ENCODE results near the gene STPG3. TPM values are rescaled to one million over a fixed set of nuclear protein-coding genes. Genes with fewer than 3 reads are reported as not detected.

STPG3 gene
- total and polyA plus RNA-seq, 2 of the 8 experiments (the other 6 are each of a cell fraction or from before 2014, with no cell fraction given): not detected

GRCh38 chr9:137299203-137299565 lies 48.1 kb downstream of the STPG3 start (continued):
- TF ChIP-seq CTCF (IDR thresholded peaks at IDR 0.05; ENCODE audit: control extremely low read depth in 1 of 3, insufficient read depth in 1 of 3, low read depth in 1 of 3, low read length in 3 of 3) (no peak), RXRA (IDR thresholded peaks at IDR 0.05; ENCODE audit: insufficient read depth, low read depth, low read length) (no peak), POU5F1 (IDR thresholded peaks at IDR 0.05; ENCODE audit: low read depth, low read length) (no peak), SRF (IDR thresholded peaks at IDR 0.05; ENCODE audit: low read depth, low read length) (no peak), CHD2 (IDR thresholded peaks at IDR 0.05; ENCODE audit: low read length) (no peak), SUZ12 (IDR thresholded peaks at IDR 0.05; ENCODE audit: low read length) (no peak), SIN3A (conservative IDR thresholded peaks at IDR 0.05 in 1 of 2, IDR thresholded peaks at IDR 0.05 in 1 of 2; ENCODE audit: low read depth in 1 of 2, low read length in 2 of 2) (0 out of 4 replicates have a peak, but pooled peaks of 1 of the 2 experiments have one; percentile 21), YY1 (IDR thresholded peaks at IDR 0.05; ENCODE audit: low read depth, low read length) (no peak), RAD21 (IDR thresholded peaks at IDR 0.05 in 1 of 2, conservative IDR thresholded peaks at IDR 0.05 in 1 of 2; ENCODE audit: low read depth in 2 of 2, low read length in 2 of 2) (no peak), SAP30 (IDR thresholded peaks at IDR 0.05; ENCODE audit: insufficient read depth, insufficient replicate concordance, low read length) (no peak), EZH2 (IDR thresholded peaks at IDR 0.05; ENCODE audit: low read depth, low read length, severe bottlenecking) (no peak), USF2 (IDR thresholded peaks at IDR 0.05; ENCODE audit: low read length) (no peak), EP300 (IDR thresholded peaks at IDR 0.05; ENCODE audit: borderline replicate concordance in 1 of 2, low read depth in 2 of 2, low read length in 2 of 2) (no peak), POLR2A (IDR thresholded peaks at IDR 0.05; ENCODE audit: control extremely low read depth in 1 of 2, low read depth in 2 of 2, low read length in 2 of 2) (peak in 1 of 2 experiments; percentile 58; a peak in 2 of 3 replicates), HDAC6 (IDR thresholded peaks at IDR 0.05; ENCODE audit: low read depth, low read length) (no peak), TCF12 (IDR thresholded peaks at IDR 0.05; ENCODE audit: low read depth, low read length) (no peak), CEBPB (IDR thresholded peaks at IDR 0.05; ENCODE audit: low read depth, low read length) (no peak), KDM1A (IDR thresholded peaks at IDR 0.05; ENCODE audit: borderline replicate concordance, low read length) (no peak), ASH2L (IDR thresholded peaks at IDR 0.05; ENCODE audit: low read length) (no peak), ATF2 (IDR thresholded peaks at IDR 0.05; ENCODE audit: low read length) (no peak)

Data from H1 (cell line).